CD14-positive monocyte (primary cell): ENCODE measurements around the gene CAVIN4. TPM values are rescaled to one million over a fixed set of nuclear protein-coding genes. Genes with fewer than 3 reads are reported as not detected.

Experiments used
- DNase-seq, 3 donors: peaks; one replicate each; pipeline ENCODE4 v3.0.0-alpha.2; 2011 to 2022
- H2AFZ ChIP-seq: 2 replicates; pipeline ENCODE4 v1.6.0; 2012; ENCODE audit warnings: mild to moderate bottlenecking, low read depth, low read length, inconsistent platforms; ENCODE audit not compliant: insufficient read depth, poor library complexity, severe bottlenecking
- H3K27ac ChIP-seq, 2 donors: 1 replicate in 1 of 2; 2 replicates in 1 of 2; pipeline ENCODE4 v1.5.1; 2012 to 2013; ENCODE audit warnings: low read length in 2 of 2, control low read depth in 1 of 2, inconsistent platforms in 1 of 2, low read depth in 1 of 2, mild to moderate bottlenecking in 1 of 2
- H3K27me3 ChIP-seq, 2 donors: one replicate each; pipeline versions ENCODE4 v1.6.0 to v1.6.1; 2011 to 2013; ENCODE audit warnings: low read length in 2 of 2; ENCODE audit not compliant: control insufficient read depth in 2 of 2, insufficient read depth in 2 of 2
- H3K36me3 ChIP-seq, 2 donors: replicated peaks in 1 of 2; 1 replicate in 1 of 2; 2 replicates in 1 of 2; pipeline versions ENCODE4 v1.5.1 to v1.6.1; 2012 to 2013; ENCODE audit warnings: low read length in 2 of 2, control low read depth in 1 of 2, inconsistent platforms in 1 of 2, mild to moderate bottlenecking in 1 of 2; ENCODE audit not compliant: insufficient read depth in 2 of 2, control insufficient read depth in 1 of 2
- H3K4me1 ChIP-seq, 2 donors: 1 replicate in 1 of 2; 2 replicates in 1 of 2; pipeline versions ENCODE4 v1.5.1 to v1.6.1; 2012 to 2013; ENCODE audit warnings: low read length in 2 of 2, control low read depth in 1 of 2, inconsistent platforms in 1 of 2, mild to moderate bottlenecking in 1 of 2, moderate library complexity in 1 of 2; ENCODE audit not compliant: insufficient read depth in 2 of 2, control insufficient read depth in 1 of 2
- H3K4me2 ChIP-seq: replicated peaks from 2 replicates; pipeline ENCODE3; 2012; ENCODE audit warnings: low read length, moderate library complexity, mild to moderate bottlenecking; ENCODE audit not compliant: poor library complexity, severe bottlenecking; ENCODE audit errors: extremely low read depth
- H3K4me3 ChIP-seq, 3 experiments: fragments of 200-600 bp in 1 of 3; sonication (generic) in 1 of 3; replicated peaks in 1 of 3; 1 replicate in 2 of 3; 2 replicates in 1 of 3; pipeline ENCODE4 v1.5.1; 2011 to 2013; ENCODE audit warnings: low read length in 3 of 3, mild to moderate bottlenecking in 3 of 3, control low read depth in 2 of 3, low read depth in 2 of 3, inconsistent platforms in 1 of 3, moderate library complexity in 1 of 3
- H3K79me2 ChIP-seq: 2 replicates; pipeline ENCODE4 v1.6.0; 2012; ENCODE audit warnings: mild to moderate bottlenecking, control low read depth, inconsistent platforms, low read length, moderate library complexity; ENCODE audit not compliant: insufficient read depth
- H3K9ac ChIP-seq: 2 replicates; pipeline ENCODE4 v1.6.0; 2017; ENCODE audit warnings: low read length, mild to moderate bottlenecking; ENCODE audit not compliant: insufficient read depth, poor library complexity, severe bottlenecking
- H3K9me3 ChIP-seq, 2 donors: replicated peaks in 1 of 2; 1 replicate in 1 of 2; 2 replicates in 1 of 2; pipeline versions ENCODE4 v1.5.1 to v1.6.1; 2012 to 2013; ENCODE audit warnings: low read length in 2 of 2, control low read depth in 1 of 2; ENCODE audit not compliant: control insufficient read depth in 1 of 2, insufficient read depth in 1 of 2
- H4K20me1 ChIP-seq: 2 replicates; pipeline ENCODE4 v1.6.0; 2012; ENCODE audit warnings: mild to moderate bottlenecking, low read length, control low read depth, moderate library complexity; ENCODE audit not compliant: insufficient read depth
- H3K27ac Mint-ChIP-seq, 7 donors: one replicate each; pipeline ENCODE4 v1.8.0; 2020; ENCODE audit warnings: mild to moderate bottlenecking in 7 of 7, mixed read lengths in 7 of 7, moderate library complexity in 6 of 7, inconsistent platforms in 2 of 7
- H3K27me3 Mint-ChIP-seq, 3 donors: one replicate each; pipeline ENCODE4 v1.8.0; 2021 to 2022; ENCODE audit warnings: low read depth in 3 of 3, mild to moderate bottlenecking in 3 of 3, mixed read lengths in 3 of 3, moderate library complexity in 3 of 3, inconsistent platforms in 1 of 3
- H3K36me3 Mint-ChIP-seq, 2 donors: one replicate each; pipeline ENCODE4 v1.8.0; 2020; ENCODE audit warnings: mixed read lengths in 2 of 2, inconsistent platforms in 1 of 2, mild to moderate bottlenecking in 1 of 2
- H3K4me1 Mint-ChIP-seq: one replicate; pipeline ENCODE4 v1.8.0; 2020; ENCODE audit warnings: mild to moderate bottlenecking, mixed read lengths
- H3K4me3 Mint-ChIP-seq, 2 donors: one replicate each; pipeline ENCODE4 v1.8.0; 2020; ENCODE audit warnings: mild to moderate bottlenecking in 2 of 2, mixed read lengths in 2 of 2, moderate library complexity in 1 of 2
- H3K9me3 Mint-ChIP-seq, 7 donors: one replicate each; pipeline ENCODE4 v1.8.0; 2020 to 2022; ENCODE audit warnings: mixed read lengths in 7 of 7, mild to moderate bottlenecking in 6 of 7, moderate library complexity in 6 of 7, inconsistent platforms in 2 of 7
- CTCF ChIP-seq: fragments of 200-600 bp; IDR thresholded peaks from one replicate; pipeline ENCODE4 v1.8.0; 2022; ENCODE audit warnings: antibody characterized with exemption, mild to moderate bottlenecking
- WGBS: methylation state at CpG from one replicate; pipeline ENCODE4 v1.1.5; 2013; ENCODE audit warnings: missing lambda C conversion rate; ENCODE audit not compliant: insufficient coverage; 5-methylcytosine and 5-hydroxymethylcytosine counted together
- intact Hi-C, 2 donors: fragments of 100-400 bp; cut with micrococcal nuclease; formaldehyde crosslinking; loops; one replicate each; pipeline versions ENCODE4 v1.15.0 to v1.15.1; 2023
- polyA plus RNA-seq, 3 donors: library from polyadenylated mRNA; depleted of rRNA in 1 of 3; unstranded in 2 of 3; stranded (reverse) in 1 of 3; fragments of 300-500 nt in 2 of 3; fragments of >200 nt in 1 of 3; fragmentation: Illumina TruSeq in 2 of 3; gene quantifications; 1 replicate in 2 of 3; 2 replicates in 1 of 3; pipeline ENCODE4 v1.2.3, GENCODE V29; 2012 to 2021

Gene CAVIN4
- polyA plus RNA-seq, 3 donors: not detected

GRCh38 chr9:100580257-100580656 lies 2.4 kb downstream of the CAVIN4 start:
- Histone ChIP-seq H3K9ac (no peak overlapping the region), H3K4me3 (no peak overlapping the region), H3K27ac (no peak overlapping the region), H3K9me3 (no peaks in the 10 kb centered on the region), H2AFZ (no peak overlapping the region), H3K79me2 (no peaks in the 10 kb centered on the region), H3K4me1 (no peaks in the 10 kb centered on the region), H4K20me1 (no peaks in the 10 kb centered on the region), H3K36me3 (no peaks in the 10 kb centered on the region), H3K4me2 (no peak overlapping the region), H3K27me3 (no peaks in the 10 kb centered on the region)
- no peaks in the 10 kb centered on the region for H3K9me3 Mint-ChIP-seq
- H3K36me3 Mint-ChIP-seq: no peaks in the 10 kb centered on the region
- H3K27ac Mint-ChIP-seq: no peak overlapping the region
- peaks cover 0 to 1% (median 0%) of the 10 kb centered on the region in 3 donors for H3K27me3 Mint-ChIP-seq
- H3K4me3 Mint-ChIP-seq: no peak overlapping the region
- intact Hi-C loops: no loop called here
- no peak for DNase-seq
- no peaks in the 10 kb centered on the region for H3K4me1 Mint-ChIP-seq
- TF ChIP-seq CTCF: no peak
- 90% methylated on average over 3 of the region's 3 CpGs for WGBS

- H3K79me2 ChIP-seq: no peaks in the 10 kb centered on the region
- H3K36me3 ChIP-seq: no peaks in the 10 kb centered on the region
- no peak overlapping the region for H2AFZ ChIP-seq
- Mint-ChIP-seq H3K27ac (no peak overlapping the region), H3K36me3 (no peaks in the 10 kb centered on the region), H3K9me3 (no peaks in the 10 kb centered on the region), H3K4me3 (no peak overlapping the region), H3K4me1 (no peaks in the 10 kb centered on the region), H3K27me3 (peaks cover 0 to 2% (median 0%) of the 10 kb centered on the region in 3 donors)
- no peaks in the 10 kb centered on the region for H3K4me1 ChIP-seq
- no peak overlapping the region for H3K4me2 ChIP-seq
- H3K27ac ChIP-seq: no peak overlapping the region
- WGBS: 94% methylated on average over 6 of the region's 7 CpGs
- H3K27me3 ChIP-seq: no peaks in the 10 kb centered on the region
- DNase-seq: no peak
- no peaks in the 10 kb centered on the region for H3K9me3 ChIP-seq
- H3K9ac ChIP-seq: no peak overlapping the region
- intact Hi-C loops: no loop called here
- no peak for TF ChIP-seq CTCF
- no peak overlapping the region for H3K4me3 ChIP-seq
- no peaks in the 10 kb centered on the region for H4K20me1 ChIP-seq
These were observed 3.2 kb downstream of the CAVIN4 start for GRCh38 chr9:100581081-100581480.
